Brain microvascular endothelial cell (primary cell): Measurements from ENCODE around the gene CIRBP.
"Not testable (repeated sequence)": the region's sequence is repeated elsewhere in the genome, so short reads cannot be mapped to it uniquely, and the experiment has no call there.

Source experiments
- DNase-seq: peaks from one replicate; pipeline ENCODE4 v3.0.0-alpha.2; 2020
- H3K27ac ChIP-seq: fragments of 250-450 bp; sonication (Bioruptor Pico); 2 replicates; pipeline ENCODE4 v1.5.1; 2020; ENCODE audit warnings: mild to moderate bottlenecking, moderate library complexity
- H3K27me3 ChIP-seq: fragments of 250-450 bp; sonication (Bioruptor Pico); replicated peaks from 2 replicates; pipeline ENCODE4 v1.5.1; 2020; ENCODE audit warnings: mild to moderate bottlenecking
- H3K36me3 ChIP-seq: fragments of 250-450 bp; sonication (Bioruptor Pico); replicated peaks from 2 replicates; pipeline ENCODE4 v1.5.1; 2020; ENCODE audit warnings: mild to moderate bottlenecking
- H3K4me3 ChIP-seq: 2 replicates; pipeline ENCODE4 v1.5.1; 2011; ENCODE audit warnings: low read depth, mild to moderate bottlenecking, control low read depth, low read length, moderate library complexity
- in situ Hi-C: cut with HindIII; loops from 2 replicates; pipeline ENCODE4 v1.10.0; 2017; ENCODE audit warnings: low sequenced_read_pairs, low pct_ligation_motif_present
- TF ChIP-seq, protein P1 (sequence below): IDR thresholded peaks from 2 replicates; pipeline ENCODE4 v1.5.1; 2011; ENCODE audit warnings: low read depth, mild to moderate bottlenecking, moderate library complexity, low read length, control low read depth, inconsistent platforms; ENCODE audit errors: missing control alignments

The CIRBP gene

DNA sequence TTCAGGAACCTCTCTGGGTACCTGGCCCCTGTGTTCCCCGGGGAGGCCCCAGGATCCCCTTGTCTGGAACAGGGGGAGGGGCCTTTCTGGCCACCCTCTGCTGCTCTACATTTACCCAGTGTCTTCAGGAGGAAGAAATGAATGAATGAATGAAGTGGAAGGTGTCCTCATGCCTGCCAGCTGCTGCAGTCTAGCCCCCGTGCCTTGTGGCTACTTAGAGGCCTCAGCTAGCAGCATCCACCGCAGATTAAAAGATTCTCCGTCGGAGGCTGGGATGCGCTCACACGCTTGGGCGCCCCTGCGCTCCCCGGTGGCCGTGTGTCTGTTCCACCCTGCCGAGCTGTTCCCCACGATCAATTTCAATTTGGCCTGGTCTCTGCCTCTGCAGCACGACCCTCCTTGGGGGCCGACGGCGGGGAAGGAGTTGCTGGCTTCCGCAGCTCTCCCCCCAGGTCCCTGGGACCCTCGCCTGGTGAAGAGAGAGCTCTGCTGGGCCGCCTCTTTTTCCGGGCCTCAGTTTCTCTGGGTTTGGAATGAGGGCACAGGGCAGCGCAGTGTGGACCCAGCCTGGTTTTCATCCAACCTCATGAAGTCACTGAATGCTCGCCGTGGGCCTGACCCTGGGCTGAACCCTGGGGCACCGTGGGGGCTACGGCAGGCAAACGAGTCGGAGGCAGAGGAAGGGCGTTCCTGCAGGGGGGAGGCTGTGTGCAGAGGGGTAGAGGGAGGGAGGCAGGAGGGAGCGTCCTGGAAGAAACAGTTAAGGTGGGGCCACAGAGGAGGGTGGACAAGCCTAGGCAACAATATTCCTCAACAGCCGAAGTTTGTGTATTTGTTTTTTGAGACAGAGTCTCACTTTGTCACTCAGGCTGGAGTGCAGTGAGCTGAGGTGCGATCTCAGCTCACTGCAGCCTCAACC, 44.8 kb downstream of the CIRBP start:
- H3K36me3 ChIP-seq = no peaks in the 10 kb centered on the region
- TF ChIP-seq, protein P1, sequence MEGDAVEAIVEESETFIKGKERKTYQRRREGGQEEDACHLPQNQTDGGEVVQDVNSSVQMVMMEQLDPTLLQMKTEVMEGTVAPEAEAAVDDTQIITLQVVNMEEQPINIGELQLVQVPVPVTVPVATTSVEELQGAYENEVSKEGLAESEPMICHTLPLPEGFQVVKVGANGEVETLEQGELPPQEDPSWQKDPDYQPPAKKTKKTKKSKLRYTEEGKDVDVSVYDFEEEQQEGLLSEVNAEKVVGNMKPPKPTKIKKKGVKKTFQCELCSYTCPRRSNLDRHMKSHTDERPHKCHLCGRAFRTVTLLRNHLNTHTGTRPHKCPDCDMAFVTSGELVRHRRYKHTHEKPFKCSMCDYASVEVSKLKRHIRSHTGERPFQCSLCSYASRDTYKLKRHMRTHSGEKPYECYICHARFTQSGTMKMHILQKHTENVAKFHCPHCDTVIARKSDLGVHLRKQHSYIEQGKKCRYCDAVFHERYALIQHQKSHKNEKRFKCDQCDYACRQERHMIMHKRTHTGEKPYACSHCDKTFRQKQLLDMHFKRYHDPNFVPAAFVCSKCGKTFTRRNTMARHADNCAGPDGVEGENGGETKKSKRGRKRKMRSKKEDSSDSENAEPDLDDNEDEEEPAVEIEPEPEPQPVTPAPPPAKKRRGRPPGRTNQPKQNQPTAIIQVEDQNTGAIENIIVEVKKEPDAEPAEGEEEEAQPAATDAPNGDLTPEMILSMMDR = no peak
- H3K27me3 ChIP-seq = peaks cover 26% of the 10 kb centered on the region
- no peak overlapping the region for H3K4me3 ChIP-seq
- no peak for DNase-seq
- no peak overlapping the region for H3K27ac ChIP-seq
- in situ Hi-C loops = no loop called here

DNA sequence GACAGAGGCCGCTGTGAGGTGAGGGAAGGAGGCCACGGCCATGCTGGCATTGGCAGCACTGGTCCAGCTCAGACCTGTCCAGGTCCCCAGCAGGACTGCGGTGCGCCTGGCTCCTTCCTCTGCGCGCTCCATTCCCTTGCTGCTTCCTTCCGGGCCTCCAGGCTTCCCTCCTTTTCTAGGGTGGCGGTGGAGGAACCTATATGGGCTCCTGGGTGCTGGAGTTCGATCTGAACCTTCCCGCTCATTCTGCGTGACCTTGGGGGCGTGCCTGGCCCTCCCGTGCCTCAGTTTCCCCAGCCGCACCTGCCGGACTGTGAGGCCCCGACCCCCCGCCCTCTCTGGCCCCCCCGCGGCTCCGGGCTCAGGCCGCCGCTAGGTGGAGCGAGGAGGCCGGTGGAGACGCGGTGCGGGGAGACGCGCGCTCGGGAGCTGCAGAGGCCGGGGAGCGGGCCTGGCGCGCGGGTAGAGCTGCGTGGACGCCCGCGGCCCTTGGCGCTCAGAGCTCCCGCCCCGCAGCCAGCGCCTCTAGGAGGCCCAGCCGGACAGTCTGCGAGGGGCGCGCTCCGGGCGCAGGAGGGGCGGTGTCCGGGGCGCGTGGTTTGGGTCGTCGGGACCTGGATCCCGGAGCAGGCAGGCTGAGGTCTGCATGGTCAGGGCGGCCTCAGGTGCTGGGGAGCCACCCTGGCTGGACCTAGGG, 46.5 kb downstream of the CIRBP start:
- Histone ChIP-seq H3K4me3 (no peak overlapping the region), H3K27me3 (peaks cover 26% of the 10 kb centered on the region), H3K36me3 (no peaks in the 10 kb centered on the region), H3K27ac (no peak overlapping the region)
- TF ChIP-seq, protein P1 = peak; percentile 51
- in situ Hi-C loops = no loop called here
- DNase-seq = peak; percentile 8

DNA sequence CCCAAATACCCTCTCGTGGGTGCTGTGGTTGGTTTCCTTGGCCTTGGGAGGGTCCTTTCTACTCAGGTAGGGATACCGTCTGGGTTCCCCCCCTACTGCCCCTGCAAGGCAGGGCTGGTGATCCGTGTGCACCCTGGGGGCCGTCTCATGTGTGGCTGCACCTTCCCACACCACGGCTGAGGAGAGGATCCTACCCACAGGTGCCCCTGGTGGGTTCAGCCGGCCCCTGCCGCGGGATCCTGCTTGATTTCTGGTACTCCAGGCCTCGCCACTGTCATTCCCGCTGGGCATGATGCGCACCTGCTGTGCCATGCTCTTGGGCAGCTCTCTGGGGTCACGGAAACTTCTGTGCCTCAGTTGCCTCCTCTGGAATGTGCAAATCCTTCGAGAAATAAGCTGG, 47.3 kb downstream of the CIRBP start:
- Histone ChIP-seq H3K27ac (no peak overlapping the region), H3K36me3 (no peaks in the 10 kb centered on the region), H3K27me3 (peaks cover 26% of the 10 kb centered on the region), H3K4me3 (no peak overlapping the region)
- TF ChIP-seq, protein P1 = no peak
- DNase-seq = no peak
- in situ Hi-C loops = no loop called here

DNA sequence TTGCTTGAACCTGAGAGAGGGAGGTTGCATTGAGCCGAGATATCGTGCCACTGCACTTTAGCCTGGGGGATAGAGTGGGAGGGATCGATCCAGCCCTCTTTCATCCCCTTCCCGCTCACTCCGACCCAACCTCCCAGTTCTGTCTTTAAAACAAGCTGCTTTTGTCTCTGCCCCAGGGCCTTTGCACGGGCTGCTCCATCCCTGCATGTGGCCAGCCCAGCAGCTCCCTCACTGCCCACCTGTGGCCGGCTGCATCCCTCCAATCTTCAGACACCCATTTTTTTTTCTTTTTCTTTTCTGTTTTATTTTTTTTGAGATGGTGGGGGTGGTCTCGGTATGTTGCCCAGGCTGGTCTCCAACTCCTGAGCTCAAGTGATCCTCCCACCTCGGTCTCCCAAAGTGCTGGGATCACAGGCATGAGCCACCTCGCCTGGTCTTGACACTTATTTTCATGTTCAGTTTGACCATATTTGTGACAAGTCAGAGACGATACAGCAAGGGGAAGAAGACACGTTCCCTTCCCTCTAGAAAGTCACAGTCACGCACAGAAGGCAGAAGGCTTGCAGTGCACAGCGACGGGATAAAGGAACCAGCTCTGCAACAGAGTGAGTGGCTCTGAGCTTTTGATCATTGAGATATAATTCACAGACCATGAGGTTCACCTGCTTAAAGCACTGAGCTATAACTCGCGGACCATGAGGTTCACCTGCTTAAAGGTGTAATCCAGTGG, 48.3 kb downstream of the CIRBP start:
- in situ Hi-C loops = no loop called here
- TF ChIP-seq, protein P1 = no peak
- no peak overlapping the region for H3K4me3 ChIP-seq
- no peak overlapping the region for H3K27ac ChIP-seq
- H3K36me3 ChIP-seq = no peaks in the 10 kb centered on the region
- H3K27me3 ChIP-seq = peaks cover 26% of the 10 kb centered on the region
- no peak for DNase-seq

DNA sequence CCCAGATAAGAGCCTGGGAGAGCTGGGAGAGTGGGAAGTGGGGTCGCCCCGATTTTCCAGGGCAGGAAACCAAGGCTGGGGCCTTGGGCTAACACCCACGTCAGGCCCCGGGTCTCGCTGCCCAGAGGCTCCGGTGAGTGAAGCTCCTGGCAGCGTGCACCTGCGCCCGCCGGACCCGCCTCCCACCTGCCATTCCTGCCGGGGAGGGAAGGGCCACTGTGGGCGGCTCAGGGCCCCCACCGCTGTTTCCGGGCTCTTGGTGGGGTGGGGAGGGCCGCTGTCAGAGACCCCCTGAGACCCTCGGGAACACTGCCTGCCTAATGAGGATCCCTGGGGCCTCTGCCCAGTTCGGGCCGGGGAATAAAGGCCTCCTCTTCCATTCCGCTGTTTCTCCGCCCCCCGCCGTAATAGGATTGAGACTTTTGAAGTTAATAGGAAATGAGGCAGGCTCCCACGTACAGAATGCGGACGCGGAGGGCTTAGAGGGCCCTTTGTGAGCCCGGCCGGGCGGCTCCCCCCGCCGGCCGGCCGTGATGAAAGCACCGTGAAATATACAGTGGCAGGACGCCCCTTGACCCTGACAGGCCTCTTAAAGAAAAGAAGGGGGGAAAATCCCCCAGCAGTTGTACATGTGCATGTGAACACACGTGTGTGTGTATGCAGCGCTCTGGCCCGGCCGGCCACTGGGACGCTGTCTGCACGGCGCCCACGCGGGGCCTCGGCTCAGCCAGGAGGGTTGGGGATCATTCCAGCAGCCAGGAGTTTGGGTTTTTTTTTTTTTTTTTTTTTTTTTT, 49.7 kb downstream of the CIRBP start:
- H3K27ac ChIP-seq = no peak overlapping the region
- TF ChIP-seq, protein P1 = no peak
- H3K27me3 ChIP-seq = peaks cover 26% of the 10 kb centered on the region
- no peak for DNase-seq
- H3K36me3 ChIP-seq = no peaks in the 10 kb centered on the region
- in situ Hi-C loops = no loop called here
- H3K4me3 ChIP-seq = no peak overlapping the region

DNA sequence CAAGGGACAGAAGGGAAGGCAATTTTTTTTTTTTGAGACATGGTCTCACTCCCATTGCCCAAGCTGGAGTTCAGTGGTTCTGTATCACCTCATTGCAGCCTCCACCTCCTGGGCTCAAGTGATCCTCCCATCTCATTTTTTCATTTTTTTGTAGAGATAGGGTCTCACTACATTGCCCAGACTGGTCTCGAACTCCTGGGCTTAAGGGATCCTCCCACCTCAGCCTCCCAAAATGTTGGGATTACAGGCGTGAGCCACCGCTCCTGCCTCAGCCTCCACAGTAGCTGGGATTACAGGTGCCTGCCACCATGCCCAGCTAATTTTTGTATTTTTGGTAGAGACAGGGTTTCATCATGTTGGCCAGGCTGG, 51.1 kb downstream of the CIRBP start:
- in situ Hi-C loops, DNase-seq: not testable (repeated sequence)
- H3K27me3 ChIP-seq = peaks cover 26% of the 10 kb centered on the region

More for the DNA sequence above, 51.1 kb downstream of the CIRBP start:
- H3K4me3 ChIP-seq, H3K36me3 ChIP-seq, H3K27ac ChIP-seq: not testable (repeated sequence)
